GM21526 (cell line): ENCODE results near the gene APLP1.
"Not testable (repeated sequence)": the region's sequence is repeated elsewhere in the genome, so short reads cannot be mapped to it uniquely, and the experiment has no call there.

ENCODE experiments used
- ATAC-seq: cut with Tn5 transposase; IDR thresholded peaks from one replicate; pipeline ENCODE4 v1.9.1; 2021; ENCODE audit warnings: moderate library complexity; ENCODE audit not compliant: unreplicated experiment, low FRiP score

Gene APLP1

DNA sequence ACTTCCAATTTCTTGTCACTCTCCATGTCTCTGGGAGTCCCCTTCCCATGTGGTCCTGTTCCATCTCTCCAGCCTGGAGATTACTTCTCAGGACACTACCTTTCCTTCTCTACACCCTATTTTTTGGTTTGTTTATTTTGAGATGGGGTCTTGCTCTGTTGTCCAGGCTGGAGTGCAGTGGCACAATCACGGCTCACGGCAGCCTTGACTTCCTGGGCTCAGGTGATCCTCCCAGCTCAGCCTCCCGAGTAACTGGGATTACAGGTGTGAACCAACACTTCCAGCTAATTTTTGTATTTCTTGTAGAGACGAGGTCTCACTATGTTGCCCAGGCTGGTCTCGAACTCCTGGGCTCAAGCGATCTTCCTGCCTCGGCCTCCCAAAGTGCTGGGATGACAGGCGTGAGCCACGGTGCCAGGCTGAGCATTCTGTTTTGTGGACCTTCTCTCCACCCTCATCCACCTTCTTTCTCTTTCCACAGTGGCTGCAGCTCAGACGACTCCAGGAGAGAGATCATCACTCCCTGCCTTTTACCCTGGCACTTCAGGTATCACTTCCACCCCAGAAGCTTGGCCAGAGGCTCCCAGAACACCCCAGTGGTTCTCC lies 34.6 kb downstream of the APLP1 start:
- no peak for ATAC-seq

DNA sequence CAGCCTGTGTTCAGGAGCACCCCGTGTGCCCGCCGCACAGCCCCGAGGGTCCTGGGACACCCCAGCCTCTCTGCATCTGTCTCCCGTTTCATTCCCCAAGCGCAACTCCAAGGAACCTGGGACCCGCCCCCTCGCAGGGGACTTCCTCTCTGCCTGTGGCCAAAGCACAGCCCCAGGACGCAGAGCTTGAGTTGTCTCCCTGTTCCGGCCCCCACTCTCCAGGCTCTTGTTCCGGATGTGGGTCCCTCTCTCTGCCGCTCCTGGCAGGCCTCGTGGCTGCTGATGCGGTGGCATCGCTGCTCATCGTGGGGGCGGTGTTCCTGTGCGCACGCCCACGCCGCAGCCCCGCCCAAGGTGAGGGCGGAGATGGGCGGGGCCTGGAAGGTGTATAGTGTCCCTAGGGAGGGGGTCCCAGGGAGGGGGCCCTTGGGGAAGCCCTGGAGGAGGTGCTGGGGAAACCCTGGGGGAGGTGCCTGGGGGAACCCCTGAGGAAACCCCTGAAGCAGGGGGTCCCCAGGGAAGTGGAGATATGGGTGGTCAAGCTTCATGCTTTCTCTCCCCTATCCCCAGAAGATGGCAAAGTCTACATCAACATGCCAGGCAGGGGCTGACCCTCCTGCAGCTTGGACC lies 35.3 kb downstream of the APLP1 start:
- ATAC-seq, result no peak

DNA sequence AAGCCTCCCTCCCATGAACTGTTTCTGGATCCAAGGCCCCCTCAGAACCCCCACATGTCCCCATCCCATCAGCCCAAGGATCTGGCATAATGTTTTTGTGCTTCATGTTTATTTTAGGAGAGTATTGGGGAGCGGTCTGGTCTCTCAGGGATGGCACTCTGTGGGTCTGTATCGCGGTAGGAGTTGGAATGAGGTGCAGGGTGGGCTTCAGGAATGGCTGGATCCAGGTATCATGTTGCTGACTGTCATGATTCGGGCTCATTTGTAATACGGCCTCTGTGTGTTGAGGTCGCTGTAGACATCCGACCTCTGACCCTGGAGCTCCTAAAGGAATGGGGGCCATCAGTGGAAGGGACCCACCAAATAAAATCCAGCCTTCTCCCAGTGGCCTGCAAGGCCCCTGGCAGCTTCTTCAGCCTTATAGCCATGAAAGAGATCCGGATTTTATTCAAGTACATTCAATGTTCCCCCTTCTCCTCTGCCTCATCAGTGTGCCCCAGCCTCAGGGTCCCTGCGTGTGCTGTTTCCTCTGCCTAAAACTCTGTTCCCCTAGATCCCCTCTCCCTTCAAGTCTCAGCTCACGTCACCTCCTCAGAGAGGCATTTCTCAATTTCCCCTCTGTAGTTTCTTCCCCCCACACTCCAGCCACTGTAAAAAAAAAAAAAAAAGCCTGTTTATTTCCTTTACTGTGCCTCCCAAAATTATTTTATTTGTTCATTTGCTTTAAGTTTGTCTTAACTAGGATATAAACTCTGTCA lies 36.1 kb downstream of the APLP1 start:
- no peak for ATAC-seq

DNA sequence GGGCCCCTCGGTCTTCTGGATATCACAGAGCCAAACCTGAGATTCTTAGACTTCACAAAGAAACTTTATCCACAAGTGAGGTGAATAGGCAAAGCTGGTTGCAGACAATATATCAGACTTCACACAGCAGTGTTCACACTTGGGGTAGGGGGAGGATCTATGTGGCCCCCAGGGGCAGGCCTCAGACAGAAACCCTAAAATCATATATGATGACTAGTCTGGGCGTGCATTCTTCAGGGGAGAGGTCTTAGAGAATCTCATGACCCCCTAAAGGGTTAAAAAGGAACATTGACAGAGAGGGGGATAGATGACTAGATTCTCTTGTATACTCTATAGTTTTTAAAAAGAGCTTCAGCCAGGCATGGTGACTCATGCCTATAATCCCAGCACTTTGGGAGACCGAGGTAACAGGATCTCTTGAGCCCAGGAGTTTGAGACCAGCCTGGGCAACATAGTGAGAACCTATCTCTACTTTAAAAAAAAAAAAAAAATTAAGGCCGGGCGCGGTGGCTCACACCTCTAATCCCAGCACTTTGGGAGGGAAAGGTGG lies 36.9 kb downstream of the APLP1 start:
- ATAC-seq, result no peak

DNA sequence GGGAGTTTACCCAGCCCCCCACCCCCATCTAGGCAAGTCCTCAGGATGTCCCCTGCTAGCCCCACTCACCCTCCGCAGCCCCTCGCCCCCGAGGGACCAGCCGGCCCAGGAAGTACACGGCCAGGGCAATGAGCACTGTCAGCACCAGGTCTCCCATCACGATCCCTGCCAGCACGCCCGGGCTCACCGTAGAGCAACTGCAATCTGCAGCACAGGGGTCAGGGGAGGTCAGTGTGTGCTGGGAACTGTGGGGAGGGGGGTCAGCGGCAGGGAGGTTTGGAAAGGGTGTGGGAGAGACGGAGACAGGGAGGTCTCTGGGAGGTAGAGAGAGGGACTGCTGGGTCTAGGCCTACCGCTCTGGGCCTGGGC lies 39.0 kb downstream of the APLP1 start:
- no peak for ATAC-seq

DNA sequence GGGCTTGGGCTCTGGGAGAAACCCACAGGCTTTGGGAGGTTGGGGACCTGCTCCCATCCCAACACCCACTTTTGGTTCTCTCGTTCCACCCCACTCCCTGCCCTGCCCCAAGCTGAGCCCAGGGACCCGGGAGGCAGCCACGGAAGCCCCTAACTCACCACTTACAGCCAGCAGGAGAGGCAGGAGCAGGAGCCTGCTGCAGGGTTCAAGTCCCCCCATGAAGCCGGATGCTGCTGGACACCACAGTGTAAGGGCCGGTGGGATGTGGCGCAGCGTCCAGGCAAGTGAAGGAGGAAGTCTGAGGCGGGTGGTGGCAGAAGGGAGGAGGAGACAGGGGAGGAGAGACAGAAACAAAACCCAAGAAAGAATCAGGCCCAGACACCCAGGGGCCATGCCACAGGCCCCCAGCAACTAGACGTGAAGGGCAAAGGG lies 39.7 kb downstream of the APLP1 start, which contains the start of gene TYROBP:
Gene TYROBP (minus strand): TSS at position 286 of the 432 bp plus-strand sequence. CDS start 67 bp downstream, at position 219.
- no peak for ATAC-seq

DNA sequence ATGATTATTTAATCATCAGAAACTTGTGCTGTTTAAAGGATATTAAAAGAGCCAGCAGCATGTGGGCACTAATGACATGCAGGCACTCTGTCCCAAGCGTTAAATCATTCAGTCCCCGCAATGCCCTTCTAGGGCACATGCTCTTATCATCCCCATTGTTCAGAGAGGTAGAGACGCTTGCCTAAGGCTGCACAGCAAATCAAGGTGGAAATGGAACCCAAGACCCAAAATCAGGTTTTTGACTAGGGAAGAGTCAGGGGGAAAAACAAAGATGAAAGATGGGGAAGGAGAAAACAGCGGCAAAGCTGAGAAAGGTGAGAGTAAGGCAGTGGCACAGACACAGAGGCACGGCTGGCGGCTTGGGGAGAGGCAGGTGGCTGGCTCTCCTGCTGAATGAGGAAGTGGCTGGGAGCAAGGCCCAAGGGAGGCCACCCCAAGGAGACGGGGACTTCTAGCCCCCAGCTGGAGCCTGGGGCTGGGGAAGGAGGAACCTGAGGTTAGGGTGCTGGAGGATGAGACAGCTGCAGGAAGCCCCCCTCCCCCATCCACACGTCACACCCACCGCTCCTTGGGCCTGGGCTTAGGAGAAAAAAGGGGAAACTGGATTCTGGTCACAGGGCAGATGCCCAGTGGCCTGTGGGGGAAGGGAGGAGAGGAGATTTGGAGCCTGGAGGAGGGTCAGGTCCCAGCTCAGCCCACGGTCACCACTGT lies 40.8 kb downstream of the APLP1 start:
- ATAC-seq, result no peak

DNA sequence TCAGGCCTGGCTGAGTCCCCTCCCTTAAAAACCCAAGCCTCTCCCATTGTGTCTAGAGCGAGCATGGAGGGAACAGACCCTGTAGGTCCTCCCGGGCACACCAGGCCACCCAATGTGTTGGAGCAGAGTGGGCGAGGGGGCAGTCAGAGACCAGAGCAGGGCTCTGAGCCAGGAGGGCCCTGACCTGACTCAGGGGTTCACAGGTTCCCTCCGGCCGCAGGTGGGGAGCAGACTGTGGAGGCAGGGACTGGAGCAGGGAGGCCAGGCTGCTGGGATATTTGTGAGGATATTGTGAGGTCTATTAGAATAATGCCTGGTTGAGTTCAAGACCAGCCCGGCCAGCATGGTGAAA lies 41.3 kb downstream of the APLP1 start:
- no peak for ATAC-seq

DNA sequence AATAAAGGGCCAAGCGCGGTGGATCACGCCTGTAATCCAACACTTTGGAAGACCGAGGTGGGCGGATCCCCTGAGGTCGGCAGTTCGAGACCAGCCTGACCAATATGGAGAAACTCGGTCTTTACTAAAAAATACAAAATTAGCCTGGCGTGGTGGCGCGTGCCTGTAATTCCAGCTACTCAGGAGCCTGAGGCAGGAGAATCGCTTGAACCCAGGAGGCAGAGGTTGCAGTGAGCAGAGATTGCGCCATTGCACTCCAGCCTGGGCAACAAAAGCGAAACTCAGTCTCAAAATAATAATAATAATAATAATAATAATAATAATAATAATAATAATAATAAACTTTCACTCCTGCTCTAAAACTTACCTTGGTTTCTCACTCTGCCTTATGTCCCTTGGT lies 42.0 kb downstream of the APLP1 start:
- not testable (repeated sequence) for ATAC-seq

DNA sequence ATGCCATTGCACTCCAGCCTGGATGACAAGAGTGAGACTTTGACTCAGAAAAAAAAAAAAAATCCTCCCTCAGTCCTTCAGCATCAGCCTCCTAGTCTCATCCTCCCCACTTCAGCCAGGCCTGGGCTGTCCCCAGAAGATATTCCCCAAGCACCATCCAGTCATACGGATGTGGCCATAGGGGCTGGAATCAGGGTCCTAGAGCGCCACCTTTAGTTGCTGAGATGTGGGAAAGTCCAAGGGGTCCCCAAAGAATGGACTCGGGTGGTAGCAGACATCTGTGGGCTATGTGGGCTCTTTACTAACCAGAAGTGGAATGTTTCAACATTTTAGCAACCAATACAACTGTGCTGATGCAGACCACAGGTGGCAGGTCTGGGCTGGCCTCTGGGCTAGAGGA lies 42.8 kb downstream of the APLP1 start:
- no peak for ATAC-seq

DNA sequence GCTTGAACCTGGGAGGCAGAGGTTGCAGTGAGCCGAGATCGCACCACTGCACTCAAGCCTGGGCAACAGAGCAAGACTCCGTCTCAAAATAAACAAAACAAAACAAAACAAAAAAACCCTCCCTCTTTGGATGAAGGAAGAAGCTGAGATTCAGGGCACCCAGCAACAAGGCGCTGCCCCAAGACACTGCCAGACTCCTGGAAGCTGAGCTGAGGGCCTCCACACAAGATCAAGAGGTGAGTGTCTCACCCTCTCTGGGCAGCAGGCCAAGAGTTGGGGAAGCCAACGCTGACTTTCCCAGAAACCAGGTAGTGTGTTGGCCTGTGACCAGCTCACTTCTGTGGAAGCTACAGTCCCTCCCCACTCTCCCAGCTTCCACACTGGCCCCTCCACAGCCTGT lies 43.4 kb downstream of the APLP1 start:
- ATAC-seq, result no peak

DNA sequence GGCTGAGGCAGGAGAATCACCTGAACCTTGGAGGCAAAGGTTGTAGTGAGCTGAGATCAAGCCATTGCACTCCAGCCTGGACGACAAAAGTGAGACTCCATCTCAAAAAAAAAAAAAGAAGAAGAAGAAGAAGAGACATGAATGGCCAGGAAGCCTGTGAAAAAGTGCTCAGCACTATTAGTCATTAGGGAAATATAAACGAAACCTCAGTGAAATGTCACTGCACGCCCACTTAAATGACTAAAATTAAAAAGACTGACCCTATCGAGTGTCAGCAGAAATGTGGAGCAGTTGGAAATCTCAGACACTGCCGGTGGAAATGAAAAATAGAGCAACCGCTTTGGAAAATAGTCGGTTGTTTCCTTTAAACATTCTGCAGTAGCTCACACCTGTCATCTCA lies 45.2 kb downstream of the APLP1 start:
- ATAC-seq, result no peak

DNA sequence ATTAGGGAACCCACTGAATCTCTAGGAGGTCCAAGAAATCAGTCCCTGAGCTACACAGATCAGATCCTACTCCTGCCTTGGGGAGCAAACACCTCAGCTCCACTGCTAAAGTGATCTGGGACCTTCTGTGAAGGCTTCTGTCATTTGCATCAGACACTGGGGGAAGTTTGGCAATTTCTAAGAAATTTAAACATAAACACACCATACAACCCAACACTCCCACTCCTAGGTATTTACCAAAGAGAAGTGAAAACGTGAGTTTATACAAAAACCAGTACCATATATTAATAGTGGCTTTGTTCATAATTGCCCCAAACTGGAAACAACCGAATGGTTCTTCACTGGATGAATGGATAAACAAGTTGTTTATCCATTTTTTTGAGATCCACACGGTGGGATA lies 47.1 kb downstream of the APLP1 start:
- ATAC-seq, result no peak

DNA sequence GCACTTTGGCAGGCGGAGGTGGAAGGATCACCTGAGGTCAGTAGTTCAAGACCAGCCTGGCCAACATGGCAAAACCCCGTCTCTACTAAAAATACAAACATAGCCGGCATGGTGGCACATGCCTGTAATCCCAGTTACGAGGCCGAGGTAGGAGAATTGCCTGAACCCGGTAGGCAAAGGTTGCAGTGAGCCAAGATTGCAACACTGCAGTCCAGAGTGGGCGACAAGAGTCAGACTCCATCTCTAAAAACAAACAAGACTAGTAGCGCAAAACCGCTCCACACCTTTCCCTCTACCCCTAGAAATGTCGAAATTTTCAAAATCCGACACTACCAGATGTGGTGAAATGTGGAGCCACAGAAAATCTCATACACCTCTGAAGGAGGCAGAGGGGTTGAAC lies 50.9 kb downstream of the APLP1 start:
- ATAC-seq, result no peak

DNA sequence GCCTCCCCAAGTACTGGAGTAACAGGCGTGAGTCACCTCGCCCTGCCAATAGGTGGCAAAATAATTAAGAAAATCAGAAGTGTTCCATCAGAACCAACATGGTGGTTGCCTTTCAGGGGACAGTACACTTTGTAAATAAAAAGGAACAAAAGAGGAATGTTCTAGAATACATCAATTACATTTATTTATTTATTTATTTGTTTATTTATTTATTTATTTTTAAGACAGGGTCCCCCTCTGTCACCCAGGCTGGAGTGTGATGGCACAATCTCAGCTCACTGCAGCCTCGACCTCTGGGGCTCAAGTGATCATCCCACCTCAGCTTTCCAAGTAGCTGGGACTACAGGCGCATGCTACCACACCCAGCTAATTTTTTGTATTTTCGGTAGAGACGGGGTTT lies 52.6 kb downstream of the APLP1 start:
- no peak for ATAC-seq

DNA sequence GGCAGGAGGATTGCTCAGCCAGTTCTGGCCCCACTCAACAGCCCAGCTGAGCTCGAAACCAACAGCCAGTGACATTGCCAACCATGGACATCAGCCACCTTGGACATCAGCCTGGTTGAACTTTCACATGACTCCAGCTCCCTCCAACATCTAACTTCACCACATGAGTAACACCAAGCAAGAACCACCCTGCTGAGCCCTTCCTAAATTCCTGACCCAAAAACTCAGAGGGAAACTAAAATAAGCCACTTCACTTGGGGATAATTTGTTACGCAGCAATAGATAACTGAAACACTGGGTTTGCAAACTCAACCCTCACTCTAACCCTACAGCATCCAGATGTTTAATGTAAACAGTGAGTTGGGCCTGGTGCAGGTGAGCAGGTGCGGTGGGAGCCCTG lies 57.1 kb downstream of the APLP1 start:
- no peak for ATAC-seq

DNA sequence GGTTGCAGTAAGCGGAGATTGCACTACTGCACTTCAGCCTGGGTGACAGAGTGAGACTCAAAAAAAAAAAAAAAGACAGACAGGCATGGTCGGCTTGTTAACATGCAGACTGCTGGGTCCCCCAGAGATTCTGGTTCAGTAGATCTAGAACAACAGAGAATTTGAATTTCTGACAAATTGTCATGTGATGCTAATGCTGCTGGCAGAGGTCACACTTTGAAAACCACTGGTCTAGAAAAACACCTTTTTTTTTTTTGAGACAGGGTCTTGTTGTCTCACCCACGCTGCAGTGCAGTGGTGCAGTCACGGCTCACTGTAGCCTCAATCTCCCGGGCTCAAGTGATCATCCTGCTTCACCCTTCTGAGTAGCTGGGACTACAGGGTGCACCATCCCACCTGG lies 60.1 kb downstream of the APLP1 start:
- ATAC-seq, result no peak
